Panc1 (cell line): ENCODE measurements around the gene KIAA1755.

ENCODE experiments used
- CTCF ChIP-seq: fragments of 450-650 bp; IDR thresholded peaks from 2 replicates; pipeline ENCODE4 v1.5.1; 2017; ENCODE audit warnings: mild to moderate bottlenecking
- POLR2AphosphoS5 ChIP-seq: IDR thresholded peaks from 2 replicates; pipeline ENCODE4 v1.6.1; 2012; ENCODE audit warnings: mild to moderate bottlenecking, low read depth, low read length, moderate library complexity
- SIN3A ChIP-seq: IDR thresholded peaks from 2 replicates; pipeline ENCODE4 v1.6.1; 2012; ENCODE audit warnings: low read depth, mild to moderate bottlenecking, low read length, moderate library complexity, borderline replicate concordance; ENCODE audit not compliant: insufficient read depth
- TCF7L2 ChIP-seq: IDR thresholded peaks from 2 replicates; pipeline ENCODE4 v1.6.1; 2011; ENCODE audit warnings: mild to moderate bottlenecking, low read depth, low read length, inconsistent platforms
- TF ChIP-seq, protein P1 (sequence below), 2 experiments: IDR thresholded peaks; 2 replicates each; pipeline ENCODE4 v1.6.1; 2011 to 2012; ENCODE audit warnings: low read depth in 2 of 2, control low read depth in 1 of 2, low read length in 1 of 2, mild to moderate bottlenecking in 1 of 2, moderate library complexity in 1 of 2; ENCODE audit not compliant: insufficient read depth in 1 of 2

DNA sequence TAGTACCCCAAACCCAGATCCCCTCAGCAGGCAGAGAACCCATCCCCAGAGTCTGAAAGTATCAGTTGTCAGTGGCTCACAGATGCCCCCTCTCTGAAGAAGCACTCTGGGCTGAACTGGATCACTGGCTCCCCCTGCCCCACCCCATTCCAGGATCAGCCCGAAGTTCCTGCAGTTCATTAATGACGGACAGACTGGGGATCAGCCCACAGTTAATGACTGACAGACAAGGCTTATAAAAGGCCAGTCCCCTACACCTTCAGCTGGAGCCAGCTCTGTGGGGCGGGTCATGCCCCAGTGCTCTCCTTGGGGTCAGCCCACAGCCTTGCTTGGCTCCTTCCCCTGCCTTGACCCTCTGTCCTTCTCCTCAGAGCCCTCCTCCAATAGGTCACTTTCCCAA lies 21.7 kb downstream of the KIAA1755 start:
- TF ChIP-seq CTCF (no peak), POLR2AphosphoS5 (no peak), SIN3A (no peak), TCF7L2 (no peak)
- TF ChIP-seq, protein P1, sequence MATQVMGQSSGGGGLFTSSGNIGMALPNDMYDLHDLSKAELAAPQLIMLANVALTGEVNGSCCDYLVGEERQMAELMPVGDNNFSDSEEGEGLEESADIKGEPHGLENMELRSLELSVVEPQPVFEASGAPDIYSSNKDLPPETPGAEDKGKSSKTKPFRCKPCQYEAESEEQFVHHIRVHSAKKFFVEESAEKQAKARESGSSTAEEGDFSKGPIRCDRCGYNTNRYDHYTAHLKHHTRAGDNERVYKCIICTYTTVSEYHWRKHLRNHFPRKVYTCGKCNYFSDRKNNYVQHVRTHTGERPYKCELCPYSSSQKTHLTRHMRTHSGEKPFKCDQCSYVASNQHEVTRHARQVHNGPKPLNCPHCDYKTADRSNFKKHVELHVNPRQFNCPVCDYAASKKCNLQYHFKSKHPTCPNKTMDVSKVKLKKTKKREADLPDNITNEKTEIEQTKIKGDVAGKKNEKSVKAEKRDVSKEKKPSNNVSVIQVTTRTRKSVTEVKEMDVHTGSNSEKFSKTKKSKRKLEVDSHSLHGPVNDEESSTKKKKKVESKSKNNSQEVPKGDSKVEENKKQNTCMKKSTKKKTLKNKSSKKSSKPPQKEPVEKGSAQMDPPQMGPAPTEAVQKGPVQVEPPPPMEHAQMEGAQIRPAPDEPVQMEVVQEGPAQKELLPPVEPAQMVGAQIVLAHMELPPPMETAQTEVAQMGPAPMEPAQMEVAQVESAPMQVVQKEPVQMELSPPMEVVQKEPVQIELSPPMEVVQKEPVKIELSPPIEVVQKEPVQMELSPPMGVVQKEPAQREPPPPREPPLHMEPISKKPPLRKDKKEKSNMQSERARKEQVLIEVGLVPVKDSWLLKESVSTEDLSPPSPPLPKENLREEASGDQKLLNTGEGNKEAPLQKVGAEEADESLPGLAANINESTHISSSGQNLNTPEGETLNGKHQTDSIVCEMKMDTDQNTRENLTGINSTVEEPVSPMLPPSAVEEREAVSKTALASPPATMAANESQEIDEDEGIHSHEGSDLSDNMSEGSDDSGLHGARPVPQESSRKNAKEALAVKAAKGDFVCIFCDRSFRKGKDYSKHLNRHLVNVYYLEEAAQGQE (IDR thresholded peaks at IDR 0.05; ENCODE audit: insufficient read depth in 1 of 2, low read depth in 2 of 2, low read length in 1 of 2): no peak
